SK-N-SH treated with all-trans-retinoic acid at 6 μM for 48 hours (cell line): ENCODE measurements around the gene TMED6.

Experiments used
- BACH2 ChIP-seq: fragments of 250-450 bp; sonication (Bioruptor Pico); IDR thresholded peaks from 2 replicates; pipeline ENCODE4 v1.9.0; 2021; ENCODE audit warnings: mild to moderate bottlenecking, borderline replicate concordance
- CSDC2 ChIP-seq: fragments of 250-450 bp; sonication (Bioruptor Pico); IDR thresholded peaks from 2 replicates; pipeline ENCODE4 v1.5.0; 2020; ENCODE audit warnings: mild to moderate bottlenecking, moderate library complexity
- GLIS3 ChIP-seq: fragments of 250-450 bp; sonication (Bioruptor Pico); IDR thresholded peaks from 2 replicates; pipeline ENCODE4 v1.5.0; 2020; ENCODE audit warnings: mild to moderate bottlenecking, moderate library complexity
- OSR1 ChIP-seq: fragments of 250-450 bp; sonication (Bioruptor Pico); IDR thresholded peaks from 2 replicates; pipeline ENCODE4 v1.8.0; 2022; ENCODE audit warnings: moderate library complexity, mild to moderate bottlenecking, inconsistent platforms
- PATZ1 ChIP-seq: fragments of 250-450 bp; sonication (Bioruptor Pico); IDR thresholded peaks from 2 replicates; pipeline ENCODE4 v1.8.0; 2020; ENCODE audit warnings: mild to moderate bottlenecking, moderate library complexity, borderline replicate concordance
- RARB ChIP-seq: fragments of 250-450 bp; sonication (Bioruptor Pico); IDR thresholded peaks from 2 replicates; pipeline ENCODE4 v1.8.0; 2021; ENCODE audit warnings: mild to moderate bottlenecking, moderate library complexity
- SNAI2 ChIP-seq: fragments of 250-450 bp; sonication (Bioruptor Pico); IDR thresholded peaks from 2 replicates; pipeline ENCODE4 v1.5.0; 2020; ENCODE audit warnings: mild to moderate bottlenecking, moderate library complexity
- ZC3H10 ChIP-seq: fragments of 250-450 bp; sonication (Bioruptor Pico); IDR thresholded peaks from 2 replicates; pipeline ENCODE4 v1.5.1; 2021; ENCODE audit warnings: mild to moderate bottlenecking, moderate library complexity
- ZFP30 ChIP-seq: fragments of 450-650 bp; formaldehyde crosslinking; IDR thresholded peaks from 2 replicates; pipeline ENCODE4 v1.5.0; 2022; ENCODE audit warnings: mild to moderate bottlenecking, moderate library complexity
- ZNF565 ChIP-seq: fragments of 450-650 bp; formaldehyde crosslinking; conservative IDR thresholded peaks from 2 replicates; pipeline ENCODE4 v1.5.0; 2020; ENCODE audit warnings: low read depth, mild to moderate bottlenecking, moderate library complexity
- ZNF70 ChIP-seq: fragments of 450-650 bp; formaldehyde crosslinking; IDR thresholded peaks from 2 replicates; pipeline ENCODE4 v1.5.0; 2020; ENCODE audit warnings: mild to moderate bottlenecking, moderate library complexity
- ZNF8 ChIP-seq: fragments of 450-650 bp; formaldehyde crosslinking; IDR thresholded peaks from 2 replicates; pipeline ENCODE4 v1.5.0; 2020; ENCODE audit warnings: mild to moderate bottlenecking, moderate library complexity
- TF ChIP-seq, protein P1 (sequence below): fragments of 250-450 bp; sonication (Bioruptor Pico); IDR thresholded peaks from 2 replicates; pipeline ENCODE4 v1.5.1; 2020; ENCODE audit warnings: low read depth, mild to moderate bottlenecking, moderate library complexity
- TF ChIP-seq, protein P2 (sequence below): fragments of 250-450 bp; sonication (Bioruptor Pico); IDR thresholded peaks from 2 replicates; pipeline ENCODE4 v1.5.1; 2021; ENCODE audit warnings: mild to moderate bottlenecking, moderate library complexity

DNA sequence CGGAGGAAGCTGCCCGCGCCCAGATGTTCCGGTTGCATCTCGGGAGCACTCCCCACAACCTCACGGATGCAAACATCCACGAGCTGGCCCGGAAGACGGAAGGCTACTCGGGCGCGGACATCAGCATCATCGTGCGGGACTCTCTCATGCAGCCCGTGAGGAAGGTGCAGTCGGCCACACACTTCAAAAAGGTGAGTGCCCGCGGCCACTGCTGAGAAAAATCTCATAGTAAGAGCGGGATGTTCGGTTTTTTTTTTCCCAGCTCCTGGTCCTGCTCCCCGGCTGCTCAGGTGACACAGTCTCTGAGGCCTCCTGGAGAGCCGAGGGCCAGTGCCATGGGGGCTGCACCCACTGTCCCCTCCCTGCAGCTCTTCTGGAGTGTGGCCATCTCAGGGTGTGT, 30.5 kb downstream of the TMED6 start:
- no peak for TF ChIP-seq PATZ1
- no peak for TF ChIP-seq RARB
- TF ChIP-seq OSR1 (CRISPR knock-in tag): no peak
- TF ChIP-seq GLIS3 (CRISPR knock-in tag): no peak
- TF ChIP-seq, protein P1, sequence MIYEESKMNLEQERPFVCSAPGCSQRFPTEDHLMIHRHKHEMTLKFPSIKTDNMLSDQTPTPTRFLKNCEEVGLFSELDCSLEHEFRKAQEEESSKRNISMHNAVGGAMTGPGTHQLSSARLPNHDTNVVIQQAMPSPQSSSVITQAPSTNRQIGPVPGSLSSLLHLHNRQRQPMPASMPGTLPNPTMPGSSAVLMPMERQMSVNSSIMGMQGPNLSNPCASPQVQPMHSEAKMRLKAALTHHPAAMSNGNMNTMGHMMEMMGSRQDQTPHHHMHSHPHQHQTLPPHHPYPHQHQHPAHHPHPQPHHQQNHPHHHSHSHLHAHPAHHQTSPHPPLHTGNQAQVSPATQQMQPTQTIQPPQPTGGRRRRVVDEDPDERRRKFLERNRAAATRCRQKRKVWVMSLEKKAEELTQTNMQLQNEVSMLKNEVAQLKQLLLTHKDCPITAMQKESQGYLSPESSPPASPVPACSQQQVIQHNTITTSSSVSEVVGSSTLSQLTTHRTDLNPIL (CRISPR knock-in tag): no peak
- no peak for TF ChIP-seq ZC3H10 (CRISPR knock-in tag)
- no peak for TF ChIP-seq ZNF70 (CRISPR knock-in tag)
- TF ChIP-seq BACH2: no peak
- TF ChIP-seq SNAI2 (CRISPR knock-in tag): no peak
- TF ChIP-seq, protein P2, sequence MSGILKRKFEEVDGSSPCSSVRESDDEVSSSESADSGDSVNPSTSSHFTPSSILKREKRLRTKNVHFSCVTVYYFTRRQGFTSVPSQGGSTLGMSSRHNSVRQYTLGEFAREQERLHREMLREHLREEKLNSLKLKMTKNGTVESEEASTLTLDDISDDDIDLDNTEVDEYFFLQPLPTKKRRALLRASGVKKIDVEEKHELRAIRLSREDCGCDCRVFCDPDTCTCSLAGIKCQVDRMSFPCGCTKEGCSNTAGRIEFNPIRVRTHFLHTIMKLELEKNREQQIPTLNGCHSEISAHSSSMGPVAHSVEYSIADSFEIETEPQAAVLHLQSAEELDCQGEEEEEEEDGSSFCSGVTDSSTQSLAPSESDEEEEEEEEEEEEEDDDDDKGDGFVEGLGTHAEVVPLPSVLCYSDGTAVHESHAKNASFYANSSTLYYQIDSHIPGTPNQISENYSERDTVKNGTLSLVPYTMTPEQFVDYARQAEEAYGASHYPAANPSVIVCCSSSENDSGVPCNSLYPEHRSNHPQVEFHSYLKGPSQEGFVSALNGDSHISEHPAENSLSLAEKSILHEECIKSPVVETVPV (CRISPR knock-in tag): no peak
- TF ChIP-seq ZFP30 (CRISPR knock-in tag): no peak
- no peak for TF ChIP-seq CSDC2
- TF ChIP-seq ZNF8 (CRISPR knock-in tag): no peak
- no peak for TF ChIP-seq ZNF565 (CRISPR knock-in tag)
